VCaP (cell line): ENCODE results near the gene DIAPH2.

Source experiments
- H3K27ac ChIP-seq: fragments of 450-650 bp; 2 replicates; pipeline ENCODE4 v1.5.1; 2017
- CTCF ChIP-seq: fragments of 450-650 bp; conservative IDR thresholded peaks from 2 replicates; pipeline ENCODE4 v1.5.1; 2017; ENCODE audit warnings: mild to moderate bottlenecking, moderate library complexity

Gene DIAPH2

GRCh38 chrX:97622111-97622510 lies 937.5 kb downstream of the DIAPH2 start:
- TF ChIP-seq CTCF = no peak
- no peak overlapping the region for H3K27ac ChIP-seq

DNA sequence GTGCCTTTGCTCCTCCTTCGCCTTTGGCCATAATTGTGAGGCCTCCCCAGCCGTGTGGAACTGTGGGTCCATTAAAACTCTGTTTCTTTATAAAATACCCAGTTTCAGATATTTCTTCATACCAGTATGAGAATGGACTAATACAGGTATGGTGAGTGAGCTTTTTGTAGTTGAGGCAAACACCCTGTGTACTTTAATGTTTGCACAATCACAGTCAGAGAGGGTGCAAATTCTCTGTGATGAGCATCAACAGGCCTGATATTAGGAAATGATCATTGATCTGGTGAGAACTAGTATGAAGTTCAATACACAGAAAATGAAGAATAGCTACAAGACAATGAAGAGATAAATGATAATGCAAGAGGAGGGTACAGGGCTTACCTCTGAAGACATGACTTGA lies 943.7 kb downstream of the DIAPH2 start:
- TF ChIP-seq CTCF = no peak

DNA sequence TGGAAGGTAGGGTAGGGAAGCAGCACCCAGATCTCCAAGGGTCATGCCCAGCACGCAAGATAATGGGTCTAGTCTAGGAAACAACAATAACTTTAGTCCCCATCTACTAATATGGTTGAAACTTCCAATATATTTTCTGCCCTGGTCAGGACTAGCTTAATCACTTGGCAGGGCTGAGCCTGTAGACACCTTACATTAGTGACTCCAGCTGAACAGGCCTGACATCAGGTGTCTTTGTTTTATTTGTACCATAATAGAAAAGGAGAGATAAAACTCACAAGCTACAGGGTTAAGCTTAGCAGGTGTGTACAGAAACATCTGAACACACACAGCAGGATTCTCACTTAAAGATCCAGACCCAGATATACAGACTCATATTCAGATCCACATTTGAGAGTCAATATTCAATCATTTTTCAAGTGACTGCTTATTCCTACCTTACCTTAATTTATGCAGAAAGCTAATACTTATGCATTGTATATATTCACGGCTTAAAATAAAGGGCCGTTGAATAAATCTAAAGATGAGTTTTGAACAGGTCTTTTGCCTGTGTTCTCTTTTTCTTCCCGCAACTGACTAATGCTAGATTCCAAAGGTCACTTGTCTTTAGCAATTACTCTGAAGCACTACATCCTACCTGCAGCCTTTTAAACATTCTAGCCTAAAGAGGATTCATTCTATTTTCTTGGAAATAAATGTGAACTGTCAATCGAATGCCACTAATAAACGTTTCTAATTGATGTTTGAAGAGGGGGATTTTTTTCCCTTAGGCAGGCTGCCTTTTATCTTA lies 944.4 kb downstream of the DIAPH2 start:
- H3K27ac ChIP-seq = no peak overlapping the region
- no peak for TF ChIP-seq CTCF

More for the DNA sequence above, 943.7 kb downstream of the DIAPH2 start:
- H3K27ac ChIP-seq = no peak overlapping the region

- H3K27ac ChIP-seq = no peak overlapping the region
- no peak for TF ChIP-seq CTCF
Measured at GRCh38 chrX:97629597-97629985, 944.9 kb downstream of the DIAPH2 start.

DNA sequence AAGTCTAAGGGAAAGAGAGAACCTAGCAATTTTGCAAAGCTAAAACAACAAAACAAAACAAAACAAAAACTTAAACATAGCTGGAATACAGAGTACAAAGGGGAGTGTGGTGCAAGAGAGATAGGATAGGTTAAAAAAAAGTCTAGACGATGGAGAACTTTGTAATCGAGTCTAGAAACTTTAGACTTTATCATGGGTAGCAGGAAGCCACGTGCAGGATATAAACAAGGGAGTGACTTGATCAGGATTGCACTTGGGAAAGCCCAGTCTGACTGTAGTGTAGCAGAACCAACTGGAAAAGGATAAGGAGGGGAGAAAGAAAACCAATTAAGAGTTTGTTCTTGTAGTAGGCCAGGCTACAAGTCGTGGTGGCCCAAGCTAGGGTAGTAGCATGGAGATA lies 949.2 kb downstream of the DIAPH2 start:
- H3K27ac ChIP-seq = no peak overlapping the region
- TF ChIP-seq CTCF = no peak

DNA sequence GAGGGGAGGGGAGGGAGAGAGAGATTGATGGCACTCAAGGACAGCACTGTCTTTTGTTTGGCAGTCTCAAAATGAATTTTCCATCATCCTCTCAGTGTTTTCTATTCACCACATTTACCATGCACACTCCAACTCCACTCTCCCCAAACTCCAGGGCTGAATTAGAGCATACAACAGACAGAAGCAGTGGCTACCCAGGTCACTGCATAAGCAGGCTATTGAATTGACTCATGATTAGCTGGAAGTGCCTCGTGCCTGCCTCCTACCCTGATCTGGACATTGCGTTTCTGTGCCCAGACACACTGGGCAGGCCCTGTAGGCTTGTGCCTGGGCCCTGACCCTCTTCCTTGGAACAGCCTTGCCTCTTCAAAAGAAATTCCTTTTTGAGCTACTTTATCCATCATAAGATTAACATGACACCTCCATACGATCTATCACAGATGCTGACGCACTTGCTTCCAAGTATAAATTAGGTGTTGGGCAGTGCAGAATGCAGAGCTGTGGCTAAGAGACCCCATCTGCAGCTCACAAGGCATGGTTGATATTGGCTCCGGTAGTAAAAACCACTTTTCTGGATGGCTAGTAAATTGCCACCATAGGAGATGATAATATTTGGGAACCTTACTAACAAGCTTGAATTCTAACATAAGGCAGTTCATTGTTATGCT lies 952.0 kb downstream of the DIAPH2 start:
- TF ChIP-seq CTCF = no peak
- H3K27ac ChIP-seq = no peak overlapping the region

DNA sequence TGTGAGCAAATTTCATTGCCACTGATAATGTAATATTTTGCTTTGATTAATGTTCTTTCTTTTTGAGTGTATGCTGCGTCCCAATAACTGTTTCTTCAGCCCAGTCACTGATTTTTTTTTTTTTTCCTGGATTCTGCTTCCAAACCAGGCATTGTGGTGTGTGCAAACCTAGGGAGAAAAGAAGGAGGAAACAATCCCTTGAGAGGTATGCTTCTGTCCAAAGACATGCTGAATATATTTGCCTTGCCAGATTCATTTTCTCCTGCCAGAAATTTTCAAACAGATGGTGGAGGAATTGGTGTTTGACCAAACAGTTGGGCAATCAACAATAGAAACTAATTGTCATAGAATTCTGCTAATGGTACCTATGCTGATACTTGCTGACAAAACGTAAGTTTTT lies 952.6 kb downstream of the DIAPH2 start:
- H3K27ac ChIP-seq = no peak overlapping the region
- TF ChIP-seq CTCF = no peak
